Epithelial cell of esophagus (primary cell): ENCODE measurements around the gene PPP1R18.
"Not testable (repeated sequence)": the region's sequence is repeated elsewhere in the genome, so short reads cannot be mapped to it uniquely, and the experiment has no call there.

ENCODE experiments used
- DNase-seq: peaks from one replicate; pipeline ENCODE4 v3.0.0; 2010; ENCODE audit warnings: low read depth
- H3K4me3 ChIP-seq: 2 replicates; pipeline ENCODE4 v1.5.1; 2011; ENCODE audit warnings: mild to moderate bottlenecking, low read length, control low read depth
- TF ChIP-seq, protein P1 (sequence below): IDR thresholded peaks from 2 replicates; pipeline ENCODE4 v1.5.1; 2011; ENCODE audit warnings: low read depth, mild to moderate bottlenecking, low read length, control low read depth, inconsistent platforms; ENCODE audit not compliant: insufficient read depth; ENCODE audit errors: missing control alignments

PPP1R18 gene

DNA sequence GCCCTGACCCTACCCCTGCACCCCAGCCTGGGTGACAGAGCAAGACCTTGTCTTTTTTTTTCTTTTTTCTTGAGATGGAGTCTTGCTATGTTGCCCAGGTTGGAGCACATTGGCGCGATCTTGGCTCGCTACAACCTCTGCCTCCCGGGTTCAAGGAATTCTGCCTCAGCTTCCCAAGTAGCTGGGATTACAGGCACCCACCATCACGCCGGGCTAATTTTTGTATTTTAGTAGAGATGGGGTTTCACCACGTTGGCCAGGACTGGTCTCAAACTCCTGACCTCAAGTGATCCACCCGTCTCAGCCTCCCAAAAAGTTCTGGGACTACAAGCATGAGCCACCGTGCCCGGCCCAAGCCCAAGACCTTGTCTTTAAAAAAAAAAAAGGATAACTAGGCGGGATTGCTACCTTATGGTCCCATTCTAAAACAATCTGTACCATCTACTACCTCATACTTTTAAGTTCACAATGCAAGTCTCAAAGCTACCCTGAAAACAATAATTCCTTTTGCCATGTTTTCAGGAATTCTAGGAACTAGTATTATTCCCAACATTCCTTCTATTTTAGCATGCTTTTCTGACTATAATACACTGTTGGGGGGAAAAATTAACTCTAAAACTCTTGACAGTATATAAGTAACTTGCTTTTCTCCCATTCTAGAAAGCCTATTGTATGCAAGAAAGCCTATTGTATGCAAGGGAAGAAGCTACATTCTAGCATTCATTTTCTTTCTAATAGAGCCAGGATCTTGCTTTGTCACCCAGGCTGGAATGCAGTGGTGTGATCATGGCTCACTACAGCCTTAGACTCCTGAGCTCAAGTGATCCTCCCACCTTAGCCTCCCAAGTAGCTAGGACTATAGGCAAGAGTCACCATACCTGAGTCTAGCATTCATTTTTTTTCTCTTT is 40.3 kb upstream of the PPP1R18 start:
- TF ChIP-seq, protein P1, sequence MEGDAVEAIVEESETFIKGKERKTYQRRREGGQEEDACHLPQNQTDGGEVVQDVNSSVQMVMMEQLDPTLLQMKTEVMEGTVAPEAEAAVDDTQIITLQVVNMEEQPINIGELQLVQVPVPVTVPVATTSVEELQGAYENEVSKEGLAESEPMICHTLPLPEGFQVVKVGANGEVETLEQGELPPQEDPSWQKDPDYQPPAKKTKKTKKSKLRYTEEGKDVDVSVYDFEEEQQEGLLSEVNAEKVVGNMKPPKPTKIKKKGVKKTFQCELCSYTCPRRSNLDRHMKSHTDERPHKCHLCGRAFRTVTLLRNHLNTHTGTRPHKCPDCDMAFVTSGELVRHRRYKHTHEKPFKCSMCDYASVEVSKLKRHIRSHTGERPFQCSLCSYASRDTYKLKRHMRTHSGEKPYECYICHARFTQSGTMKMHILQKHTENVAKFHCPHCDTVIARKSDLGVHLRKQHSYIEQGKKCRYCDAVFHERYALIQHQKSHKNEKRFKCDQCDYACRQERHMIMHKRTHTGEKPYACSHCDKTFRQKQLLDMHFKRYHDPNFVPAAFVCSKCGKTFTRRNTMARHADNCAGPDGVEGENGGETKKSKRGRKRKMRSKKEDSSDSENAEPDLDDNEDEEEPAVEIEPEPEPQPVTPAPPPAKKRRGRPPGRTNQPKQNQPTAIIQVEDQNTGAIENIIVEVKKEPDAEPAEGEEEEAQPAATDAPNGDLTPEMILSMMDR: no peak
- no peak for DNase-seq
- H3K4me3 ChIP-seq: no peak overlapping the region

DNA sequence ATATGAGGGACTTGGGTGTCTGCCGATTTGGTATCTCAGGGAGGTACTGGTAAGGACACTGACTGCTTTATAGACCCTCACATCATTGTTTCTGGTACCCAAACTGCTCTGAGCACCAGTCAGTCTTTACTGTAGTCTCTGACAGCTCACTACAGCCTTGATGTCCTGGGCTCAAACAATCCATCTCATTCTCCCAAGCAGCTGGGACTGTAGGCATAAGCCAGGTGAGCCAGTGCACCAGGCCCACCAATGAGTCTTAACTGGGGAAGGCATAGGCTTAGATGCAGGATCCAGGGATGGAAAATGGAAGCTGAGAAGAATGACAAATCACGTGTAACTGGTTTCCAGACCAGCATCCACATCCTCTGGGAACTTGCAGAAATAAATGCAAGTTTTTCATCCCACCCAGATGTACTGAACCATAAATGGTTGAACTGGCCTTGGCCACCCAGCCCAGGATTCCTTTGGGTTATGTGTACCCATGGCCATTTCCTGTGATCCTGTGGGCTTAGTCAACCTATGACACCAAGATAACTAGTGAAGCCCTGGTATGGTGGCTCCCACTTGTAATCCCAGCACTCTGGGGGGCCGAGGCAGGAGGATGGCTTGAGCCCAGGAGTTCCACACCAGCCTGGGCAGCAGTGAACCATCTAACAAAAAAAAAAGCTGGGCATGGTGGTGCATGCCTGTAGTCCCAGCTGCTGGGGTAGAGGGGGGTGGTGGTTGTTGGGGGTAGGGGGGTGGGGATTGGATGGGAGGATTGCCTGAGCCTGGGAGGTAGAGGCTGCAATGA is 39.5 kb upstream of the PPP1R18 start:
- no peak overlapping the region for H3K4me3 ChIP-seq
- TF ChIP-seq, protein P1: no peak
- no peak for DNase-seq

DNA sequence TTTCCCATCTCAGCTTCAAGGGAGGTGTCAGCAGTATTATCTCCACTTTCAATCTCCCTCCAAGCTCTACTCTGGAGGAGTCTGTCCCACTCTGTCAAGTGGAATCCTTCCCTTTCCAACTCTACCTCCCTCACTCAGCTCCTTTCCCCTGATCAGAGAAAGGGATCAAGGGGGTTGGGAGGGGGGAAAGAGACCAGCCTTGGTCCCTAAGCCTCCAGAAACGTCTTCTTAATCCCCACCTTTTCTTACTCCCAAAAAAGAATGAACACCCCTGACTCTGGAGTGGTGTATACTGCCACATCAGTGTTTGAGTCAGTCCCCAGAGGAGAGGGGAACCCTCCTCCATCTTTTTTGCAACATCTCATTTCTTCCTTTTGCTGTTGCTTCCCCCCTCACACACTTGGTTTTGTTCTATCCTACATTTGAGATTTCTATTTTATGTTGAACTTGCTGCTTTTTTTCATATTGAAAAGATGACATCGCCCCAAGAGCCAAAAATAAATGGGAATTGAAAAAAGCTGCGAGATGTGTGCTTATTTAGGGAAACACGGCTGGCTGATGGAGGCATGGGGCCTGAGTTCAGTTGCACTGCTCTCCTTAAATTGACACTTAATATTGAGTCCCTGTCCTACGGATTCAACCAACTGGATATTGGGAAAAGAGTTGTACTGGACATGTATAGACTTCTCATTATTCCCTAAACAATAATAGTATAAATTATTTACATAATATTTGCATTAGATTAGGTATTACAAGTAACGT is 38.6 kb upstream of the PPP1R18 start:
- no peak for DNase-seq

DNA sequence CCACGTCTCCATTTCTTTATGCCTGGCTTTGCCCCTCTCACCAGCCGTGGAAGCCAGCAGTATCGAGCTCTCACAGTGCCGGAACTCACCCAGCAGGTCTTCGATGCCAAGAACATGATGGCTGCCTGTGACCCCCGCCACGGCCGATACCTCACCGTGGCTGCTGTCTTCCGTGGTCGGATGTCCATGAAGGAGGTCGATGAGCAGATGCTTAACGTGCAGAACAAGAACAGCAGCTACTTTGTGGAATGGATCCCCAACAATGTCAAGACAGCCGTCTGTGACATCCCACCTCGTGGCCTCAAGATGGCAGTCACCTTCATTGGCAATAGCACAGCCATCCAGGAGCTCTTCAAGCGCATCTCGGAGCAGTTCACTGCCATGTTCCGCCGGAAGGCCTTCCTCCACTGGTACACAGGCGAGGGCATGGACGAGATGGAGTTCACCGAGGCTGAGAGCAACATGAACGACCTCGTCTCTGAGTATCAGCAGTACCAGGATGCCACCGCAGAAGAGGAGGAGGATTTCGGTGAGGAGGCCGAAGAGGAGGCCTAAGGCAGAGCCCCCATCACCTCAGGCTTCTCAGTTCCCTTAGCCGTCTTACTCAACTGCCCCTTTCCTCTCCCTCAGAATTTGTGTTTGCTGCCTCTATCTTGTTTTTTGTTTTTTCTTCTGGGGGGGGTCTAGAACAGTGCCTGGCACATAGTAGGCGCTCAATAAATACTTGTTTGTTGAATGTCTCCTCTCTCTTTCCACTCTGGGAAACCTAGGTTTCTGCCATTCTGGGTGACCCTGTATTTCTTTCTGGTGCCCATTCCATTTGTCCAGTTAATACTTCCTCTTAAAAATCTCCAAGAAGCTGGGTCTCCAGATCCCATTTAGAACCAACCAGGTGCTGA is 37.6 kb upstream of the PPP1R18 start:
- TF ChIP-seq, protein P1: peak; percentile 6
- DNase-seq, H3K4me3 ChIP-seq: not testable (repeated sequence)

More for the DNA sequence above, 38.6 kb upstream of the PPP1R18 start:
- no peak overlapping the region for H3K4me3 ChIP-seq
- TF ChIP-seq, protein P1: no peak

DNA sequence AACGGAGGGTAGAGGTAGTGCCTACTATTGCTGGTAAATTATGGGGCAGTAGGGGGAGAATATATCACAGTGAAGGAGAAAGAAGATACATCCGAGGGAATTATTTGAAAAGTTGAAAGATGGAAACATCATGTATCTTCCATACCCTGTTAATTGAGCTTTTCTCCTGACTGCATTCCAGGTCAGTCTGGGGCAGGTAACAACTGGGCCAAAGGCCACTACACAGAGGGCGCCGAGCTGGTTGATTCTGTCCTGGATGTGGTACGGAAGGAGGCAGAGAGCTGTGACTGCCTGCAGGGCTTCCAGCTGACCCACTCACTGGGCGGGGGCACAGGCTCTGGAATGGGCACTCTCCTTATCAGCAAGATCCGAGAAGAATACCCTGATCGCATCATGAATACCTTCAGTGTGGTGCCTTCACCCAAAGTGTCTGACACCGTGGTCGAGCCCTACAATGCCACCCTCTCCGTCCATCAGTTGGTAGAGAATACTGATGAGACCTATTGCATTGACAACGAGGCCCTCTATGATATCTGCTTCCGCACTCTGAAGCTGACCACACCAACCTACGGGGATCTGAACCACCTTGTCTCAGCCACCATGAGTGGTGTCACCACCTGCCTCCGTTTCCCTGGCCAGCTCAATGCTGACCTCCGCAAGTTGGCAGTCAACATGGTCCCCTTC is 36.9 kb upstream of the PPP1R18 start:
- not testable (repeated sequence) for H3K4me3 ChIP-seq, DNase-seq

DNA sequence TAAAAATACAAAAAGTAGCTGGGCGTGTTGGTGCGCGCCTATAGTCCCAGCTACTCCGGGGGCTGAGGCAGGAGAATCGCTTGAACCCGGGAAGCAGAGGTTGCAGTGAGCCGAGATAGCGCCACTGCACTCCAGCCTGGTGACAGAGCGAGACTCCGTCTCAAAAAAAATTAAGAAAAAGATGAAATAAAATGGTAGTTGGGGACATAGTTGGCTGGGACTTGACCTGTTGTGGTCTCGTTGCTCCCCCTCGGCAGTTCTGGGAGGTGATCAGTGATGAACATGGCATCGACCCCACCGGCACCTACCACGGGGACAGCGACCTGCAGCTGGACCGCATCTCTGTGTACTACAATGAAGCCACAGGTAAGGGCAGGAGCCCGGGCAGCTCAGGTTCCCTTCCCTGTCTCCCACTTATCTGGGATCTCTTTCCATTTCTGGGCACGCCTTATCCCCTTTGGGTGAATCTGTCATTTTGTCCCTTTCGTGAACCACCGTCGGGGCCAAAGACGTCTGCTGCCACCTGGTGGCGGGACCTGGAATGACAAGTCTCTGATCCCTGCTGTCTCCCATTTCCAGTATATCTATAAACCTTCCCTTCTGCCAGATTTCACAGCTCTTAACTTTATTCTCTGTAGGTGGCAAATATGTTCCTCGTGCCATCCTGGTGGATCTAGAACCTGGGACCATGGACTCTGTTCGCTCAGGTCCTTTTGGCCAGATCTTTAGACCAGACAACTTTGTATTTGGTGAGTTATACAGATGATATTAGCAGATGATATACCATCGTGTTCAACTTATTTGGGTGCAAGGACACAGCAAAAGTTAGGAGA is 36.1 kb upstream of the PPP1R18 start:
- DNase-seq: peak; percentile 80
- peak overlapping the region; percentile 68 for H3K4me3 ChIP-seq
- TF ChIP-seq, protein P1: peak; percentile 94

DNA sequence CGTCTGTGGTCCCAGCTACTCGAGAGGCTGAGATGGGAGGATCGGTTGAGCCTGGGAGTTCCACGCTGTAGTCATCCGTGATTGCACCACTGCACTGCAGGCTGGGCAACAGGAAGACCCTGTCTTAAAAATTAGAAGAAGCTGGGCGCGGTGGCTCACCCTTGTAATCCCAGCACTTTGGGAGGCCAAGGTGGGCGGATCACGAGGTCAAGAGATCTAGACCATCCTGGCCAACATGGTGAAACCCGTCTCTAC is 35.5 kb upstream of the PPP1R18 start:
- H3K4me3 ChIP-seq: peak overlapping the region; percentile 68
- peak; percentile 53 for DNase-seq
